GM12874 (cell line): ENCODE measurements around the gene NTM.

Experiments used
- CTCF ChIP-seq: IDR thresholded peaks from 2 replicates; pipeline ENCODE4 v1.5.1; 2011; ENCODE audit warnings: low read depth, mild to moderate bottlenecking, control low read depth, low read length, moderate library complexity; ENCODE audit not compliant: insufficient read depth

Gene NTM

GRCh38 chr11:131854391-131854790 lies 484.0 kb downstream of the NTM start:
- TF ChIP-seq CTCF = no peak

- TF ChIP-seq CTCF = no peak
Measured at GRCh38 chr11:131855320-131855719, 484.9 kb downstream of the NTM start.

GRCh38 chr11:131857246-131857645 lies 486.8 kb downstream of the NTM start:
- TF ChIP-seq CTCF = no peak

- TF ChIP-seq CTCF = no peak
Measured at GRCh38 chr11:131858505-131858904, 488.1 kb downstream of the NTM start.

GRCh38 chr11:131859538-131860210 lies 489.3 kb downstream of the NTM start:
- TF ChIP-seq CTCF = no peak

GRCh38 chr11:131864228-131864627 lies 493.8 kb downstream of the NTM start:
- no peak for TF ChIP-seq CTCF

- no peak for TF ChIP-seq CTCF
Measured at GRCh38 chr11:131865860-131866259, 495.4 kb downstream of the NTM start.
